GM10266 (cell line): ENCODE data around the gene KIF18B.

Experiments
- DNase-seq: peaks from one replicate; pipeline ENCODE4 v3.0.0; 2012; ENCODE audit errors: extremely low spot score
- TF ChIP-seq, protein P1 (sequence below): IDR thresholded peaks from 2 replicates; pipeline ENCODE4 v1.5.1; 2012; ENCODE audit warnings: mild to moderate bottlenecking, low read depth; ENCODE audit not compliant: control insufficient read depth, insufficient read depth; ENCODE audit errors: missing control alignments

The KIF18B gene

DNA sequence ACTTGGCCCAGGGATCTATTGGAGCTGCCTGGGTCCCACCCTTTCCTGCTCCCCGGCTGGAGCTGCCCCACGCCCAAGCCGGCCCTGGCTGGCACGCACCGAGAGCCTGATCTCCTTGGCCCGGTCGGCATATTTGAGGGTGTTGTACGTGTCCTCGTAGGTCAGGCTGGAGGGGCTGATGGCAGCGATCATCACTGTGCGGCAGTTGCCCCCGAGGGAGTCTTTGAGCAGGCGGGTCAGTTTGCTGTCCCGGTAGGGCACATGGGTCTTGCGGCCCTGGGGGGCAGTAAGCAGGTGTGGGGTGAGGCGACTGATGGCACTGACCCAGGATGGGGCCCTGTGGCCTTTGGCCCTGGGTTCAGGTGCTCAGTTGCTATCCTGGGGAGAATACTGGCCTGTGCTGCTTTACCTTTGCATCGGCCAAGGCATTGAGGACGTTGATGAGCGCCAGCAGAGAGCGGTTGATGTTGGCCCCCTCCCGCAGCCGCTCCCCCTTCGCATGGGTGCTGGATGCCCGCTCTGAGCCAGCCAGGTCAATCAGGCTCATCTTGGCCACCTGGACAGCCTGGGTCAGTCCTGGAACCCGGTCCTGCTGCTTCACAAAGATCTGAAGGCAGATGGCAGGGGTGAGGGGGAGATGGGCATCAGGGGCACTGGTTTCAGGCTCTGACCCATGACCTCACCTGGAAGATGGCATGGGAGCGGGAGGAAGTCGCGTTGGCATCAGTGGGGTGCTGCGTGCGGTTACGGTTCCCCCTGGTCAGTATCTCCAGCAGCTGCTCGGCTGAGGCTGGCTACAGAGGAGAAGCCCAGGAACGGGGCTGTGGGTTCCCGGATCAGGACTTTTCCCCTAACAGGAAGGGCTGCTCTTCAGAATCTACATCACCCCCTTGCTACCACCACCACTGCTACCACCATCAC, 13.5 kb downstream of the KIF18B start:
- DNase-seq: no peak
- TF ChIP-seq, protein P1, sequence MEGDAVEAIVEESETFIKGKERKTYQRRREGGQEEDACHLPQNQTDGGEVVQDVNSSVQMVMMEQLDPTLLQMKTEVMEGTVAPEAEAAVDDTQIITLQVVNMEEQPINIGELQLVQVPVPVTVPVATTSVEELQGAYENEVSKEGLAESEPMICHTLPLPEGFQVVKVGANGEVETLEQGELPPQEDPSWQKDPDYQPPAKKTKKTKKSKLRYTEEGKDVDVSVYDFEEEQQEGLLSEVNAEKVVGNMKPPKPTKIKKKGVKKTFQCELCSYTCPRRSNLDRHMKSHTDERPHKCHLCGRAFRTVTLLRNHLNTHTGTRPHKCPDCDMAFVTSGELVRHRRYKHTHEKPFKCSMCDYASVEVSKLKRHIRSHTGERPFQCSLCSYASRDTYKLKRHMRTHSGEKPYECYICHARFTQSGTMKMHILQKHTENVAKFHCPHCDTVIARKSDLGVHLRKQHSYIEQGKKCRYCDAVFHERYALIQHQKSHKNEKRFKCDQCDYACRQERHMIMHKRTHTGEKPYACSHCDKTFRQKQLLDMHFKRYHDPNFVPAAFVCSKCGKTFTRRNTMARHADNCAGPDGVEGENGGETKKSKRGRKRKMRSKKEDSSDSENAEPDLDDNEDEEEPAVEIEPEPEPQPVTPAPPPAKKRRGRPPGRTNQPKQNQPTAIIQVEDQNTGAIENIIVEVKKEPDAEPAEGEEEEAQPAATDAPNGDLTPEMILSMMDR: no peak

DNA sequence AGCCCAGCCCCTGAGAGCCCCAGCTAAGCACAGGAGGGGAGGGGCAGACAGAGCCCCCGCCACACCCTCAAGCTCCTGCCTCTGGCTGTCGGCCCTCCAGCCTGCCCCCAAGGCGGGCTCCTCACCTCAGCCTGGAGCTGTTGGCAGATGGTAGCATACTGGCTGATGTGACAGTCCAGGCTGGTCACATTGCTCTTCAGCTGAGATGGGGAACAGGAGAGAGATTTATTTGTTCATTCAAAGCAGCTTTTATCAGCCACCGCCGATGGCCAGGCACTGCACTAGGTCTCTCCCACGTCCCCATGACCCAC, 14.8 kb downstream of the KIF18B start:
- TF ChIP-seq, protein P1: no peak
- no peak for DNase-seq

DNA sequence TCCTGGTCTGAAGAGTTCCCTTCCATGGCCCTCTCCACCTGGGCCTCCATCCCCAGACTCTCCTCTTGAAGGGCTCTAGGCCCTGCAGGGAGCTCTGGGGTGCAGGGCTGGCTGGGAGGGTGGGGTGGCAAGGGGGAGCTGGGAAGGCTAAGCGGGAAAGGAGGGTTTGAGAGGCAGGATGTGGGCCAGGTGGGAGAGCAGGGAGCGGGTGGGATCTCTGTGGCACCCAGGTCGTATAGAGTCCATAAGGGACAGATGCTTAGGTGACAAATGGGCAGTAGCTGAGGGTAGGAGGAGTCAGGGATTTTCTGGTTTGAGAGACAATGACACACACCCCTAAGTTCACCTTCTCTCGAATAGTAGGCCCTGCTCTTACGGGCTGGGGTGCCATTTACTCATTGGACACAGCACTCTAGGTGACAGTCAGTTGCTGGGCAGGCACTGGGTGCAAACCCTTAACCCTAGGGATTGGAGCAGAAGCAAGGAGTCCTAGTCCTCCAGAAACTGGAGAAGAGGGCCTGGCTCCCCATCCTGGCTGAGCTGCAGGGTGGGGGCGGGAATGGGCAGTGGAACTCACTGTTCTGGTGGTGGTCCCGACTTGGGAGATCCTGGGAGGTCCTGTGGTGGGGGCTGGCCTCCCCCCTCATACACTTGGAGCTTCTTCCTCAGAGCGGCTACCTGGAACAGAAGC, 15.3 kb downstream of the KIF18B start:
- TF ChIP-seq, protein P1: no peak
- no peak for DNase-seq

DNA sequence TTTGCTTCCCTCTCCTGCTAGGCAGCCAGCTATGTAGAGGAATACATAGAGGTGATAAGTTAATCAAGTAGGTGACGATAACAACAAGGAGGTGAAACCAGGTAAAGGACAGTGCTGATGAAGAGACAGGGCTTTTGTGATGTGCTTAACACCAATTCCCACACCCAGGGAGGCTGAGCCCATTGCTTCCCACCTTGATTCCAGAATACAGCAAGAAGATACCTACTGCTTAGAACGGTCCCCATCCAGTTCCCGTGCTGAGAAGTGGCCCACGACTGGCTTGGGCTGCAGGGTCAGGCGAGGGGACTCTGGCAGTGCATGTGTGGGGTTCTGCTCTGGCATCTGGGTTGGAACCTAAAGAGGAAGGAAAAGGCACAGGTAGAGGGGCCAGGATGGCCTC, 16.2 kb downstream of the KIF18B start:
- TF ChIP-seq, protein P1: no peak
- DNase-seq: no peak

DNA sequence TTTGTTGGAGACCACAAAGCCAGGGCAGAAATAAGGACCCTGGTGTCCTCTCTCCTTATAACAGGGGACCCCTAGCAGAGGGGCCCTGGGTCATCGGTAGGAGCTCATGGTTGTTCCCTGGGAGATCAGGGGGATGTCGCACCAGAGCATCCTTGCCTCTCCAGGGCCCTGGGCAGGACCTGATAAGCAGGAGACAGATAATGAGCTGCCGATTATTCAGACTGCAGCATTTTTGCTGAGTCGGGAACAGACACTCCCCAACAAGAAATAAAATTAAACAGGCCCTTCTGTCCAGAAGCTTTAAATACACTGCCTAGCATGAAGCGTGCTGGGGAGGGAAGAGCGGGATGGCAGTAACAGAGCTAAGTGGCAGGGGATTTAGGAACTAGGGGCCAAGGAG, 16.9 kb downstream of the KIF18B start:
- DNase-seq: no peak
- TF ChIP-seq, protein P1: no peak

DNA sequence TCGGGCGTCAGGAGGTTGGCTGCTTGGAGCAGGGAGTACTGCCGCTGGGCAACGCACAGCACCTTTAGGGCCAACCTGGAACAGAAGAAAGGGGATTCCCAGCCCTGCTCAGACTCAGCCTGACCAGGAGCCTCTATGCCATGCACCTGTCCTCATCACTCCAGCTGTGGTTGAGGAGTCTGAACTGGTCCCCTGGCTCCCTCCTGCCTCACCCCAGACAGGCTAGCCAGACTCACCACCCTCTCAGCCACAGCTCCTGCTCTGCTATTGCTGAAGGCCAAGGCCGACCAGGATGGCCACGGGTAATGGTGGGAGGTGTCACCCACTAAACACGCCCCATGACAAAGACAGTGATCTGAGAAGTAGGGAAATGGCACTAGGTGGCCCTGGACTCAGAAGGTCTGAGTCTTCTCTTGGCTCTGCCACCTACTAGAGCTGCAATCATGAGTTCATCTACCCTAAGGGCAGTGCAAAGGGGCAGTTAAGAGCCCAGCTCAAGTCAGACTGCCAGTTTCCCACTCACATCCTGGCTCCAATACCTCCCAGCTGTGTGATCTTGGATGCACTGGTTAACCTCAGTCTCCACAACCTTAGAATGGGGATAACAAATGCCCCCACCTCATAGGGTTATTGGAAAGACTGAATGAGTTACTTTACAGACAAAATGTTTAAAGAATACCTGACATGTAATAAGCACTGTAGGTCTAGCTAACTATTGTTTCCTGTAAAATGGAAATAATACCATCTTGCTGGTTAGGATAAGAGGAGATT, 18.4 kb downstream of the KIF18B start:
- no peak for DNase-seq
- TF ChIP-seq, protein P1: no peak
